HCT116 (cell line): Measurements from ENCODE around the gene SCCPDH. TPM values are rescaled to one million over a fixed set of nuclear protein-coding genes. Genes with fewer than 3 reads are reported as not detected.

Source experiments
- ATAC-seq: fragments of 200-7000 bp; cut with Tn5 transposase; 2 replicates; pipeline ENCODE4 v1.9.1; 2020; ENCODE audit warnings: mild to moderate bottlenecking, moderate library complexity
- BruUV-seq: library from RNA; stranded (reverse); fragments of 400-500 nt; replicated peaks from 2 replicates; lab custom pipeline; 2021; lab: Mats Ljungman, UMichigan
- CTCF ChIA-PET: fragments of 300-600 bp; sonication (Branson Sonifier 250); formaldehyde crosslinking; loops from one replicate; lab custom pipeline; 2021; ENCODE audit warnings: antibody characterized with exemption; lab: Charles Lee
- POLR2A ChIA-PET: fragments of 300-600, 350-600 bp; sonication (Branson Sonifier 250); formaldehyde crosslinking; loops from one replicate; lab custom pipeline; 2021; ENCODE audit warnings: antibody characterized with exemption; lab: Charles Lee
- RAD21 ChIA-PET, 2 experiments: fragments of 300-600 bp; sonication (Branson Sonifier 250); formaldehyde crosslinking; loops; one replicate each; lab custom pipeline; 2023; ENCODE audit warnings: low total read pairs in 2 of 2; ENCODE audit not compliant: uncharacterized antibody in 2 of 2, unreplicated experiment in 2 of 2, low non-redundant PET in 1 of 2; lab: Charles Lee
- DNase-seq: peaks from one replicate; pipeline ENCODE4 v3.0.0-alpha.2; 2010; ENCODE audit warnings: low read depth, low spot score
- H2AFZ ChIP-seq: fragments of 200-600 bp; shearing (Covaris generic), sonication (generic); 2 replicates; pipeline ENCODE4 v1.6.1; 2017; ENCODE audit warnings: low read depth, mixed run types, mixed read lengths, antibody characterized with exemption, low read length; ENCODE audit not compliant: poor library complexity, severe bottlenecking
- H3K27ac ChIP-seq: 2 replicates; pipeline ENCODE4 v1.5.1; 2012; ENCODE audit warnings: low read depth, low read length
- H3K27me3 ChIP-seq: fragments of 200-600 bp; sonication (generic); 2 replicates; pipeline ENCODE4 v1.6.1; 2016; ENCODE audit warnings: mixed run types, low read length, mixed read lengths; ENCODE audit not compliant: insufficient read depth
- H3K36me3 ChIP-seq, 2 experiments: fragments of 200-500 bp in 1 of 2; fragments of 200-600 bp in 1 of 2; sonication (Bioruptor generic) in 1 of 2; sonication (generic) in 1 of 2; 2 replicates each; pipeline versions ENCODE4 v1.5.1 to v1.6.1; 2014 to 2016; ENCODE audit warnings: low read length in 2 of 2, inconsistent platforms in 1 of 2, mixed read lengths in 1 of 2, mixed run types in 1 of 2; ENCODE audit not compliant: insufficient read depth in 2 of 2, control insufficient read depth in 1 of 2
- H3K4me1 ChIP-seq, 2 experiments: fragments of 200-600 bp in 1 of 2; sonication (generic) in 1 of 2; 2 replicates each; pipeline versions ENCODE4 v1.5.1 to v1.6.1; 2012 to 2017; ENCODE audit warnings: low read length in 2 of 2, inconsistent platforms in 1 of 2, mild to moderate bottlenecking in 1 of 2, mixed read lengths in 1 of 2, mixed run types in 1 of 2, moderate library complexity in 1 of 2; ENCODE audit not compliant: insufficient read depth in 2 of 2, control insufficient read depth in 1 of 2
- H3K4me2 ChIP-seq: fragments of 200-600 bp; sonication (generic); 2 replicates; pipeline ENCODE4 v1.6.1; 2017; ENCODE audit warnings: mixed run types, low read length, mixed read lengths
- H3K4me3 ChIP-seq, 2 experiments: fragments of 200-600 bp in 1 of 2; sonication (generic) in 1 of 2; replicated peaks in 1 of 2; 2 replicates each; pipeline ENCODE4 v1.5.1; 2011 to 2016; ENCODE audit warnings: low read length in 2 of 2, control low read depth in 1 of 2, low read depth in 1 of 2, mild to moderate bottlenecking in 1 of 2, mixed read lengths in 1 of 2, mixed run types in 1 of 2
- H3K79me2 ChIP-seq: fragments of 200-600 bp; sonication (generic); 2 replicates; pipeline ENCODE4 v1.6.1; 2017; ENCODE audit warnings: mild to moderate bottlenecking, mixed run types, low read length, moderate library complexity, mixed read lengths; ENCODE audit not compliant: insufficient read depth
- H3K9ac ChIP-seq: fragments of 200-600 bp; sonication (generic); 2 replicates; pipeline ENCODE4 v1.6.1; 2016; ENCODE audit warnings: low read length, mixed read lengths
- H3K9me2 ChIP-seq: fragments of 200-600 bp; sonication (generic), shearing (Covaris generic); 2 replicates; pipeline ENCODE4 v1.6.1; 2017; ENCODE audit warnings: mixed run types, mild to moderate bottlenecking, moderate library complexity; ENCODE audit not compliant: insufficient read depth
- H3K9me3 ChIP-seq, 2 experiments: fragments of 200-500 bp in 1 of 2; fragments of 200-600 bp in 1 of 2; sonication (Bioruptor generic) in 1 of 2; sonication (generic) in 1 of 2; 2 replicates each; pipeline ENCODE4 v1.6.1; 2014 to 2017; ENCODE audit warnings: low read length in 2 of 2, mixed read lengths in 2 of 2, inconsistent platforms in 1 of 2, low read depth in 1 of 2, mild to moderate bottlenecking in 1 of 2, mixed run types in 1 of 2, moderate library complexity in 1 of 2; ENCODE audit not compliant: control insufficient read depth in 1 of 2, insufficient read depth in 1 of 2
- H4K20me1 ChIP-seq: fragments of 200-600 bp; sonication (generic), shearing (Covaris generic); 2 replicates; pipeline ENCODE4 v1.6.1; 2017; ENCODE audit warnings: mixed run types, mild to moderate bottlenecking, moderate library complexity; ENCODE audit not compliant: insufficient read depth
- CBX3 ChIP-seq: IDR thresholded peaks from 2 replicates; pipeline ENCODE4 v1.6.1; 2012; ENCODE audit warnings: low read depth
- CEBPB ChIP-seq: IDR thresholded peaks from 2 replicates; pipeline ENCODE4 v1.6.1; 2012; ENCODE audit warnings: low read depth
- EGR1 ChIP-seq: IDR thresholded peaks from 2 replicates; pipeline ENCODE4 v1.6.1; 2012; ENCODE audit warnings: low read depth
- EZH2phosphoT487 ChIP-seq: fragments of 200-600 bp; IDR thresholded peaks from 2 replicates; pipeline ENCODE4 v1.6.1; 2018; ENCODE audit warnings: antibody characterized with exemption, borderline replicate concordance
- FOSL1 ChIP-seq: IDR thresholded peaks from 2 replicates; pipeline ENCODE4 v1.6.1; 2012; ENCODE audit warnings: low read depth
- JUND ChIP-seq: IDR thresholded peaks from 2 replicates; pipeline ENCODE4 v1.6.1; 2012
- POLR2A ChIP-seq: IDR thresholded peaks from 2 replicates; pipeline ENCODE4 v1.7.0; 2011; ENCODE audit warnings: borderline replicate concordance; ENCODE audit not compliant: insufficient read depth, insufficient read length; ENCODE audit errors: extremely low read depth
- POLR2AphosphoS5 ChIP-seq: IDR thresholded peaks from 2 replicates; pipeline ENCODE4 v1.6.1; 2011; ENCODE audit warnings: mild to moderate bottlenecking, low read depth, low read length, moderate library complexity
- RAD21 ChIP-seq: IDR thresholded peaks from 2 replicates; pipeline ENCODE4 v1.6.1; 2012; ENCODE audit warnings: low read depth, mild to moderate bottlenecking
- SIN3A ChIP-seq: IDR thresholded peaks from 2 replicates; pipeline ENCODE4 v1.6.1; 2012; ENCODE audit warnings: low read depth
- SP1 ChIP-seq: IDR thresholded peaks from 2 replicates; pipeline ENCODE4 v1.6.1; 2012; ENCODE audit warnings: low read depth
- SRF ChIP-seq: IDR thresholded peaks from 2 replicates; pipeline ENCODE4 v1.6.1; 2012; ENCODE audit warnings: low read depth
- TCF7L2 ChIP-seq: IDR thresholded peaks from 2 replicates; pipeline ENCODE4 v1.7.0; 2011; ENCODE audit warnings: borderline replicate concordance, inconsistent platforms; ENCODE audit not compliant: insufficient read depth, insufficient read length; ENCODE audit errors: extremely low read depth
- YY1 ChIP-seq: IDR thresholded peaks from 2 replicates; pipeline ENCODE4 v1.6.1; 2011; ENCODE audit warnings: low read length, low read depth, moderate library complexity, mild to moderate bottlenecking; ENCODE audit not compliant: insufficient replicate concordance; ENCODE audit errors: extremely low read depth
- ZFX ChIP-seq: fragments of 450-650 bp; IDR thresholded peaks from 2 replicates; pipeline ENCODE4 v1.6.1; 2017
- ZNF274 ChIP-seq: fragments of 200-500 bp; sonication (Bioruptor generic); IDR thresholded peaks from 2 replicates; pipeline ENCODE4 v1.6.1; 2014; ENCODE audit warnings: mild to moderate bottlenecking, low read depth, low read length, inconsistent platforms
- intact Hi-C: fragments of 100-400 bp; cut with micrococcal nuclease; formaldehyde crosslinking; loops from 2 replicates; pipeline ENCODE4 v1.10.0; 2022
- total RNA-seq: library from RNA; stranded (reverse); gene quantifications from one replicate; pipeline ENCODE4 v1.2.1, GENCODE V29; 2021; ENCODE audit not compliant: unreplicated experiment
- TF ChIP-seq, protein P1 (sequence below): IDR thresholded peaks from 2 replicates; pipeline ENCODE4 v1.6.1; 2012
- TF ChIP-seq, protein P2 (sequence below), 3 experiments: fragments of 200-600 bp in 1 of 3; sonication (generic) in 1 of 3; IDR thresholded peaks in 2 of 3; conservative IDR thresholded peaks in 1 of 3; 2 replicates each; pipeline ENCODE4 v1.5.1; 2012 to 2017; ENCODE audit warnings: low read depth in 2 of 3, low read length in 2 of 3, antibody characterized with exemption in 1 of 3, borderline replicate concordance in 1 of 3, control low read depth in 1 of 3, mild to moderate bottlenecking in 1 of 3, mixed read lengths in 1 of 3, mixed run types in 1 of 3, moderate library complexity in 1 of 3; ENCODE audit not compliant: insufficient read depth in 1 of 3
- TF ChIP-seq, protein P3 (sequence below): IDR thresholded peaks from 2 replicates; pipeline ENCODE4 v1.6.1; 2012; ENCODE audit warnings: low read depth
- TF ChIP-seq, protein P4 (sequence below): IDR thresholded peaks from 2 replicates; pipeline ENCODE4 v1.6.1; 2012

The SCCPDH gene
- total RNA-seq, 1 experiment from 2014 or later = 0.30 TPM

DNA sequence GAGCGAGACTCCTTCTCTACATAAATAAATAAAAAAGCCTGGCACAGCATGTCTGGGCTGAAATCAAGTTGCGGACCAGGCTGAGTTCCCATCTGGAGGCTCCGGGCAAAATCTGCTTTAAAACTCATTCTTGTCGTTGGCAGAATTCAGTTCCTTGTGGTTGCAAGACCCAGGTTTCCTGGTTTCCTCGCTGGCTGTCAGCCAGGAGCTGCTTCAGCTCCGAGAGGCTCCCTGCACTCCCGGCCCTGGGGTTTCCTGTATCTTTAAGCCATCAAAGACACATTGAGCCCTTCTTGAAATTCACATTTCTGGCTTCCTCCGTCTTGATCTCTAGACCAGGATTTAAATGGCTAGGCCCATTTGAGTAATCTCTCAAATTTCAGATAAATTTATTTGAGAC is 20.6 kb upstream of the SCCPDH start:
- no peaks in the 10 kb centered on the region for H4K20me1 ChIP-seq
- H3K4me2 ChIP-seq = no peak overlapping the region
- H3K36me3 ChIP-seq = no peaks in the 10 kb centered on the region
- no peaks in the 10 kb centered on the region for H3K27me3 ChIP-seq
- H3K79me2 ChIP-seq = no peaks in the 10 kb centered on the region
- RAD21 ChIA-PET = no interaction called here
- no peaks in the 10 kb centered on the region for H3K9me3 ChIP-seq
- no peak overlapping the region for H3K4me3 ChIP-seq
- peaks cover 3 to 11% of the 10 kb centered on the region in 2 experiments; a peak in 3 of 4 replicates for H3K4me1 ChIP-seq
- no peak overlapping the region for H2AFZ ChIP-seq
- TF ChIP-seq FOSL1 = no peak
- TF ChIP-seq, protein P1, sequence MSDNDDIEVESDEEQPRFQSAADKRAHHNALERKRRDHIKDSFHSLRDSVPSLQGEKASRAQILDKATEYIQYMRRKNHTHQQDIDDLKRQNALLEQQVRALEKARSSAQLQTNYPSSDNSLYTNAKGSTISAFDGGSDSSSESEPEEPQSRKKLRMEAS = no peak
- no peak for TF ChIP-seq EGR1
- TF ChIP-seq, protein P2, sequence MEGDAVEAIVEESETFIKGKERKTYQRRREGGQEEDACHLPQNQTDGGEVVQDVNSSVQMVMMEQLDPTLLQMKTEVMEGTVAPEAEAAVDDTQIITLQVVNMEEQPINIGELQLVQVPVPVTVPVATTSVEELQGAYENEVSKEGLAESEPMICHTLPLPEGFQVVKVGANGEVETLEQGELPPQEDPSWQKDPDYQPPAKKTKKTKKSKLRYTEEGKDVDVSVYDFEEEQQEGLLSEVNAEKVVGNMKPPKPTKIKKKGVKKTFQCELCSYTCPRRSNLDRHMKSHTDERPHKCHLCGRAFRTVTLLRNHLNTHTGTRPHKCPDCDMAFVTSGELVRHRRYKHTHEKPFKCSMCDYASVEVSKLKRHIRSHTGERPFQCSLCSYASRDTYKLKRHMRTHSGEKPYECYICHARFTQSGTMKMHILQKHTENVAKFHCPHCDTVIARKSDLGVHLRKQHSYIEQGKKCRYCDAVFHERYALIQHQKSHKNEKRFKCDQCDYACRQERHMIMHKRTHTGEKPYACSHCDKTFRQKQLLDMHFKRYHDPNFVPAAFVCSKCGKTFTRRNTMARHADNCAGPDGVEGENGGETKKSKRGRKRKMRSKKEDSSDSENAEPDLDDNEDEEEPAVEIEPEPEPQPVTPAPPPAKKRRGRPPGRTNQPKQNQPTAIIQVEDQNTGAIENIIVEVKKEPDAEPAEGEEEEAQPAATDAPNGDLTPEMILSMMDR (IDR thresholded peaks at IDR 0.05 in 2 of 3, conservative IDR thresholded peaks at IDR 0.05 in 1 of 3; ENCODE audit: borderline replicate concordance in 1 of 3, insufficient read depth in 1 of 3, low read depth in 2 of 3, low read length in 2 of 3) = no peak
- no peak for TF ChIP-seq YY1
- no peak for TF ChIP-seq TCF7L2
- no peak for TF ChIP-seq CEBPB
- TF ChIP-seq ZFX = no peak
- TF ChIP-seq CBX3 = no peak
- no peak for TF ChIP-seq JUND
- no peak for TF ChIP-seq POLR2AphosphoS5
- TF ChIP-seq RAD21 = no peak
- no peak for TF ChIP-seq SRF
- no peak for TF ChIP-seq EZH2phosphoT487
- no peak for TF ChIP-seq ZNF274
- no peak for TF ChIP-seq SIN3A
- TF ChIP-seq POLR2A = no peak
- TF ChIP-seq, protein P3, sequence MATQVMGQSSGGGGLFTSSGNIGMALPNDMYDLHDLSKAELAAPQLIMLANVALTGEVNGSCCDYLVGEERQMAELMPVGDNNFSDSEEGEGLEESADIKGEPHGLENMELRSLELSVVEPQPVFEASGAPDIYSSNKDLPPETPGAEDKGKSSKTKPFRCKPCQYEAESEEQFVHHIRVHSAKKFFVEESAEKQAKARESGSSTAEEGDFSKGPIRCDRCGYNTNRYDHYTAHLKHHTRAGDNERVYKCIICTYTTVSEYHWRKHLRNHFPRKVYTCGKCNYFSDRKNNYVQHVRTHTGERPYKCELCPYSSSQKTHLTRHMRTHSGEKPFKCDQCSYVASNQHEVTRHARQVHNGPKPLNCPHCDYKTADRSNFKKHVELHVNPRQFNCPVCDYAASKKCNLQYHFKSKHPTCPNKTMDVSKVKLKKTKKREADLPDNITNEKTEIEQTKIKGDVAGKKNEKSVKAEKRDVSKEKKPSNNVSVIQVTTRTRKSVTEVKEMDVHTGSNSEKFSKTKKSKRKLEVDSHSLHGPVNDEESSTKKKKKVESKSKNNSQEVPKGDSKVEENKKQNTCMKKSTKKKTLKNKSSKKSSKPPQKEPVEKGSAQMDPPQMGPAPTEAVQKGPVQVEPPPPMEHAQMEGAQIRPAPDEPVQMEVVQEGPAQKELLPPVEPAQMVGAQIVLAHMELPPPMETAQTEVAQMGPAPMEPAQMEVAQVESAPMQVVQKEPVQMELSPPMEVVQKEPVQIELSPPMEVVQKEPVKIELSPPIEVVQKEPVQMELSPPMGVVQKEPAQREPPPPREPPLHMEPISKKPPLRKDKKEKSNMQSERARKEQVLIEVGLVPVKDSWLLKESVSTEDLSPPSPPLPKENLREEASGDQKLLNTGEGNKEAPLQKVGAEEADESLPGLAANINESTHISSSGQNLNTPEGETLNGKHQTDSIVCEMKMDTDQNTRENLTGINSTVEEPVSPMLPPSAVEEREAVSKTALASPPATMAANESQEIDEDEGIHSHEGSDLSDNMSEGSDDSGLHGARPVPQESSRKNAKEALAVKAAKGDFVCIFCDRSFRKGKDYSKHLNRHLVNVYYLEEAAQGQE = no peak
- no peak for TF ChIP-seq SP1
- TF ChIP-seq, protein P4, sequence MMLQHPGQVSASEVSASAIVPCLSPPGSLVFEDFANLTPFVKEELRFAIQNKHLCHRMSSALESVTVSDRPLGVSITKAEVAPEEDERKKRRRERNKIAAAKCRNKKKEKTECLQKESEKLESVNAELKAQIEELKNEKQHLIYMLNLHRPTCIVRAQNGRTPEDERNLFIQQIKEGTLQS = no peak
- H3K27ac ChIP-seq = no peak overlapping the region
- ATAC-seq = no peak
- intact Hi-C loops = no loop called here
- POLR2A ChIA-PET = no interaction called here
- H3K9ac ChIP-seq = no peak overlapping the region
- CTCF ChIA-PET = no interaction called here
- BruUV-seq = no TSS peak
- no peaks in the 10 kb centered on the region for H3K9me2 ChIP-seq
- no peak for DNase-seq
